Trophoblast cell (in vitro differentiated cells and primary cell): Measurements from ENCODE around the gene RAB11FIP2.

Experiments used
- DNase-seq, 2 donors: peaks; one replicate each; pipeline ENCODE4 v3.0.0-alpha.2; 2016
- H2AFZ ChIP-seq: 2 replicates; pipeline ENCODE4 v1.6.1; 2013; ENCODE audit warnings: low read length, moderate library complexity, mild to moderate bottlenecking; ENCODE audit not compliant: insufficient read depth, poor library complexity
- H2AK5ac ChIP-seq: 2 replicates; pipeline ENCODE4 v1.6.1; 2013; ENCODE audit warnings: mild to moderate bottlenecking, low read length
- H2BK120ac ChIP-seq: 2 replicates; pipeline ENCODE4 v1.6.1; 2013; ENCODE audit warnings: low read length, mild to moderate bottlenecking, moderate library complexity; ENCODE audit not compliant: insufficient read depth, poor library complexity
- H2BK12ac ChIP-seq: 2 replicates; pipeline ENCODE4 v1.6.1; 2013; ENCODE audit warnings: mild to moderate bottlenecking, low read length, moderate library complexity
- H2BK5ac ChIP-seq: 2 replicates; pipeline ENCODE4 v1.6.1; 2013; ENCODE audit warnings: low read length, low read depth, moderate library complexity, mild to moderate bottlenecking; ENCODE audit not compliant: poor library complexity
- H3K14ac ChIP-seq: 2 replicates; pipeline ENCODE4 v1.6.1; 2013; ENCODE audit warnings: mild to moderate bottlenecking, low read length
- H3K18ac ChIP-seq: 2 replicates; pipeline ENCODE4 v1.6.1; 2013; ENCODE audit warnings: mild to moderate bottlenecking, low read length
- H3K23ac ChIP-seq: 2 replicates; pipeline ENCODE4 v1.6.1; 2013; ENCODE audit warnings: low read length
- H3K27ac ChIP-seq: 2 replicates; pipeline ENCODE4 v1.5.1; 2013; ENCODE audit warnings: low read depth, mild to moderate bottlenecking, inconsistent platforms, low read length, moderate library complexity
- H3K27me3 ChIP-seq: 2 replicates; pipeline ENCODE4 v1.6.1; 2013; ENCODE audit warnings: inconsistent platforms, mild to moderate bottlenecking, low read length, moderate library complexity; ENCODE audit not compliant: insufficient read depth
- H3K36me3 ChIP-seq, 2 experiments: 1 replicate in 1 of 2; 2 replicates in 1 of 2; pipeline ENCODE4 v1.6.1; 2013; ENCODE audit warnings: low read length in 2 of 2, mild to moderate bottlenecking in 2 of 2, moderate library complexity in 1 of 2; ENCODE audit not compliant: insufficient read depth in 2 of 2, control insufficient read depth in 1 of 2
- H3K4ac ChIP-seq: 2 replicates; pipeline ENCODE4 v1.6.1; 2013; ENCODE audit warnings: low read depth, mild to moderate bottlenecking, low read length, moderate library complexity
- H3K4me1 ChIP-seq, 2 experiments: 1 replicate in 1 of 2; 2 replicates in 1 of 2; pipeline ENCODE4 v1.6.1; 2013; ENCODE audit warnings: low read length in 2 of 2, mild to moderate bottlenecking in 2 of 2, moderate library complexity in 1 of 2; ENCODE audit not compliant: insufficient read depth in 2 of 2, control insufficient read depth in 1 of 2
- H3K4me2 ChIP-seq: 2 replicates; pipeline ENCODE4 v1.6.1; 2013; ENCODE audit warnings: inconsistent platforms, mild to moderate bottlenecking, low read length, moderate library complexity
- H3K4me3 ChIP-seq: 2 replicates; pipeline ENCODE4 v1.5.1; 2013; ENCODE audit warnings: mild to moderate bottlenecking, low read depth, low read length, inconsistent platforms
- H3K79me1 ChIP-seq: one replicate; pipeline ENCODE4 v1.6.1; 2013; ENCODE audit warnings: low read length
- H3K79me2 ChIP-seq: 2 replicates; pipeline ENCODE4 v1.6.1; 2013; ENCODE audit warnings: low read length, mild to moderate bottlenecking; ENCODE audit not compliant: control insufficient read depth, insufficient read depth, poor library complexity
- H3K9ac ChIP-seq: 2 replicates; pipeline ENCODE4 v1.6.1; 2013; ENCODE audit warnings: mild to moderate bottlenecking, low read length
- H3K9me3 ChIP-seq: 2 replicates; pipeline ENCODE4 v1.6.1; 2013; ENCODE audit warnings: low read depth, mild to moderate bottlenecking, control low read depth, inconsistent platforms, low read length; ENCODE audit not compliant: insufficient read depth
- H4K12ac ChIP-seq: 2 replicates; pipeline ENCODE4 v1.6.1; 2013; ENCODE audit warnings: low read depth, mild to moderate bottlenecking, low read length, moderate library complexity
- H4K8ac ChIP-seq: 2 replicates; pipeline ENCODE4 v1.6.1; 2013; ENCODE audit warnings: low read depth, mild to moderate bottlenecking, low read length, moderate library complexity
- H4K91ac ChIP-seq: one replicate; pipeline ENCODE4 v1.6.1; 2013; ENCODE audit warnings: low read depth, mild to moderate bottlenecking, low read length, moderate library complexity
- WGBS: extraction: QIAGEN DNeasy Blood & Tissue Kit; methylation state at CpG from one replicate; pipeline ENCODE4 v1.1.7; 2013; ENCODE audit warnings: missing lambda C conversion rate; ENCODE audit not compliant: insufficient read length, insufficient coverage; ENCODE audit errors: extremely low coverage; 5-methylcytosine and 5-hydroxymethylcytosine counted together

RAB11FIP2 gene

DNA sequence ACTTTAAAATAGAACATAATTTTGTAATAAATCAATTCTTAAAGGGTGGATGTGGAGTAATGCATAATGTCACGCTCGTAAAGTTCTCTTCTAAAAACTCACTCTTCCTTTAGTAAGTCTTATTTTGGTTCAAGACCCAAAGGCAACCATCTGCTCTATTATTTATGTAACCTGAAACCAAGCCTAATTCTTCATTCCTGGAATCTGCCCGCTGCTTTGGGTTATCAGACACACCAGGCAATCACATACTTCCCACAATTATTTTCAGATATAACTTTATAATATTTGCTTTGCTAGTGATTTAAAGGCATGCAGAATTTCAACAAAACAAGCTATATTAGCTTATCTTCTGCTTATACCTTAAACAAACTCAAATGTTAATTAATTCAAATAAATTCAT is 39.0 kb downstream of the RAB11FIP2 start:
- Histone ChIP-seq H2AFZ (no peak overlapping the region), H2AK5ac (no peak overlapping the region), H3K4me2 (no peak overlapping the region), H3K27me3 (no peaks in the 10 kb centered on the region), H2BK5ac (no peak overlapping the region), H2BK120ac (no peak overlapping the region), H4K91ac (no peak overlapping the region), H3K79me2 (no peaks in the 10 kb centered on the region), H4K12ac (no peak overlapping the region), H3K23ac (no peak overlapping the region), H3K4me3 (no peak overlapping the region), H3K18ac (no peak overlapping the region), H3K36me3 (no peaks in the 10 kb centered on the region), H4K8ac (no peak overlapping the region), H3K79me1 (no peaks in the 10 kb centered on the region), H3K9ac (no peak overlapping the region), H3K14ac (no peak overlapping the region), H2BK12ac (no peak overlapping the region), H3K27ac (no peak overlapping the region), H3K9me3 (no peaks in the 10 kb centered on the region), H3K4ac (no peak overlapping the region), H3K4me1 (no peaks in the 10 kb centered on the region)
- DNase-seq: no peak
- WGBS: no CpG with 5 or more reads among the region's 3 CpGs

DNA sequence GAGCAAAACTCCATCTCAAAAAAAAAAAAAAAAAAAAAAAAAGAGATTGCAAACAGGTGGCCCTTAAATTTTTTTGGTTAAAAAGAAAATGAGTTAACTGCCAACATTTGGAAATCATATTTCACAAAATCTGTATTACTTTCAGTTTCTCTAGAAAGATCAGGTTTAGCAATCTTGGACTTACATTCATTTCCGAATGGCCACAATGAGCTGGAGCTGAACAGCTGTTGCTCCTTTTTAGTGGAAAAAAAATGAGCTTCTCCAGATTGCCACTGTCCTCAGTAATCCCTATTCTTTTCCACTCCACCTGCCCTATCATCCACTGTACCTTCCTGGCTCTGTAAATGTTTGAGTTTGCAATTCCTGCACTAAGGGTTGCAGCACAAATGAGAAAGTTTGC is 43.6 kb downstream of the RAB11FIP2 start:
- Histone ChIP-seq H2BK12ac (no peak overlapping the region), H3K27ac (no peak overlapping the region), H2AK5ac (no peak overlapping the region), H3K4me1 (no peaks in the 10 kb centered on the region), H3K9ac (no peak overlapping the region), H3K4ac (no peak overlapping the region), H2BK120ac (no peak overlapping the region), H4K12ac (no peak overlapping the region), H3K23ac (no peak overlapping the region), H3K27me3 (no peaks in the 10 kb centered on the region), H4K91ac (no peak overlapping the region), H4K8ac (no peak overlapping the region), H2BK5ac (no peak overlapping the region), H2AFZ (no peak overlapping the region), H3K79me1 (no peaks in the 10 kb centered on the region), H3K18ac (no peak overlapping the region), H3K9me3 (no peaks in the 10 kb centered on the region), H3K79me2 (no peaks in the 10 kb centered on the region), H3K14ac (no peak overlapping the region), H3K4me3 (no peak overlapping the region), H3K4me2 (no peak overlapping the region), H3K36me3 (no peaks in the 10 kb centered on the region)
- no CpG with 5 or more reads among the region's 1 CpG for WGBS
- no peak for DNase-seq

GRCh38 chr10:118002581-118002980 is 44.2 kb downstream of the RAB11FIP2 start:
- Histone ChIP-seq H3K79me2 (no peaks in the 10 kb centered on the region), H4K91ac (no peak overlapping the region), H3K27ac (no peak overlapping the region), H2AK5ac (no peak overlapping the region), H3K9ac (no peak overlapping the region), H2BK5ac (no peak overlapping the region), H4K8ac (no peak overlapping the region), H2AFZ (no peak overlapping the region), H3K4ac (no peak overlapping the region), H3K4me2 (no peak overlapping the region), H3K14ac (no peak overlapping the region), H3K36me3 (no peaks in the 10 kb centered on the region), H3K79me1 (no peaks in the 10 kb centered on the region), H3K9me3 (no peaks in the 10 kb centered on the region), H4K12ac (no peak overlapping the region), H2BK12ac (no peak overlapping the region), H2BK120ac (no peak overlapping the region), H3K18ac (no peak overlapping the region), H3K4me3 (no peak overlapping the region), H3K27me3 (no peaks in the 10 kb centered on the region), H3K23ac (no peak overlapping the region), H3K4me1 (no peaks in the 10 kb centered on the region)
- no peak for DNase-seq
- no CpG with 5 or more reads among the region's 6 CpGs for WGBS

DNA sequence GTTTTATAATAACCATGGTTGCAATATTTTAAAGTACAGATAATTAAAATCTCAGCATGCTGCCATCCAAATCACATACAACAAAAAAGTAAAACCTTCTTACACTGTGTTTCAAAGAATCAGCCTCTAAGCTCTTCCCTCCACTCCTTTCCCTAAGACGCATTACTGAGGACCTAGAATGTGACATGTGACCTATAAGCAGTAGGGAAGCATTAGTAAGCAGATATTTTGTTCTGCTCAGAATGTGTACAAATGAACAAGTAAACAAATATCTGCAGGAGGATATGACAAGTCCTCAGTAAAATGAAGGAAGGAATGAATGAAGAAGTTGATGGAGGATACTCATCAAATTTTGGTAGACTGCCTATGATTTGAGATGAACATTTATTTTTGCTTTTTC is 49.1 kb downstream of the RAB11FIP2 start:
- Histone ChIP-seq H3K18ac (no peak overlapping the region), H2BK12ac (no peak overlapping the region), H2BK5ac (no peak overlapping the region), H3K36me3 (no peaks in the 10 kb centered on the region), H3K23ac (no peak overlapping the region), H3K4me2 (no peak overlapping the region), H2BK120ac (no peak overlapping the region), H2AFZ (no peak overlapping the region), H3K27ac (no peak overlapping the region), H3K14ac (no peak overlapping the region), H2AK5ac (no peak overlapping the region), H3K79me2 (no peaks in the 10 kb centered on the region), H3K4ac (no peak overlapping the region), H4K12ac (no peak overlapping the region), H3K4me3 (no peak overlapping the region), H3K79me1 (no peaks in the 10 kb centered on the region), H3K27me3 (no peaks in the 10 kb centered on the region), H4K91ac (no peak overlapping the region), H4K8ac (no peak overlapping the region), H3K9ac (no peak overlapping the region), H3K9me3 (no peaks in the 10 kb centered on the region), H3K4me1 (no peaks in the 10 kb centered on the region)
- no CpG with 5 or more reads among the region's 1 CpG for WGBS
- no peak for DNase-seq
